Measurements from ENCODE around the gene ITFG1. TPM values are rescaled to one million over a fixed set of nuclear protein-coding genes. Genes with fewer than 3 reads are reported as not detected.

ITFG1 gene
- total RNA-seq, 2 experiments from 2014 or later, result 21.9 to 24.4 TPM

GRCh38 chr16:47311738-47312505 lies 148.9 kb downstream of the ITFG1 start:
- DNase-seq, result no peak
- ATAC-seq, result no peak
- POLR2A ChIA-PET, result no interaction called here
- no peaks in the 10 kb centered on the region for H3K27me3 Mint-ChIP-seq (ENCODE audit: low read depth)
- H3K4me1 Mint-ChIP-seq (ENCODE audit: low read depth), result no peaks in the 10 kb centered on the region
- H3K27ac Mint-ChIP-seq, result no peak overlapping the region
- no peak overlapping the region for H3K4me3 Mint-ChIP-seq
- CTCF ChIA-PET, result no interaction called here
- H3K36me3 Mint-ChIP-seq (ENCODE audit: low read depth), result peaks cover 5% of the 10 kb centered on the region
- no peaks in the 10 kb centered on the region for H3K9me3 Mint-ChIP-seq (ENCODE audit: insufficient read depth)

DNA sequence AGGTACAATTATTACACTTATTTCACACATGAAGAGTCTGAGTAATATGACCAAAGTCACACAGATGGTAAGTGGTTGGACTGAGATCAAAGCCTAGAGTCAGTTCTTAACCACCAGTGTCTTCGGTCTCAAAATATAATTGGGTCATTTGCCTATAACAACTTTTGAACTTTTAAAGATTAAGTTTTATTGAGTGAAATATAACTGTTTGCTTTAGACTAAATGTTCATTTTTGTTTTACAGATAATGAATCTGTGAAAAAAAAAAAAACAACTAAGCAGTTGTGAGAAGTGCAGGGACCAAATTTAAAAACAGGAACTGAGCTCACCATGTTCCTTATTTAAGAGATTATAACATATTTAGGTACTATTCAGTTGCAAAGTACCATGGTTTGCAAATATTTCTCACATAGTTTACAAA lies 150.1 kb downstream of the ITFG1 start:
- ChIA-PET CTCF (no interaction called here), POLR2A (no interaction called here)
- Mint-ChIP-seq H3K4me3 (no peak overlapping the region), H3K27me3 (ENCODE audit: low read depth) (no peaks in the 10 kb centered on the region), H3K36me3 (ENCODE audit: low read depth) (peaks cover 5% of the 10 kb centered on the region), H3K4me1 (ENCODE audit: low read depth) (no peaks in the 10 kb centered on the region), H3K9me3 (ENCODE audit: insufficient read depth) (no peaks in the 10 kb centered on the region), H3K27ac (no peak overlapping the region)
- DNase-seq, result no peak
- ATAC-seq, result no peak

DNA sequence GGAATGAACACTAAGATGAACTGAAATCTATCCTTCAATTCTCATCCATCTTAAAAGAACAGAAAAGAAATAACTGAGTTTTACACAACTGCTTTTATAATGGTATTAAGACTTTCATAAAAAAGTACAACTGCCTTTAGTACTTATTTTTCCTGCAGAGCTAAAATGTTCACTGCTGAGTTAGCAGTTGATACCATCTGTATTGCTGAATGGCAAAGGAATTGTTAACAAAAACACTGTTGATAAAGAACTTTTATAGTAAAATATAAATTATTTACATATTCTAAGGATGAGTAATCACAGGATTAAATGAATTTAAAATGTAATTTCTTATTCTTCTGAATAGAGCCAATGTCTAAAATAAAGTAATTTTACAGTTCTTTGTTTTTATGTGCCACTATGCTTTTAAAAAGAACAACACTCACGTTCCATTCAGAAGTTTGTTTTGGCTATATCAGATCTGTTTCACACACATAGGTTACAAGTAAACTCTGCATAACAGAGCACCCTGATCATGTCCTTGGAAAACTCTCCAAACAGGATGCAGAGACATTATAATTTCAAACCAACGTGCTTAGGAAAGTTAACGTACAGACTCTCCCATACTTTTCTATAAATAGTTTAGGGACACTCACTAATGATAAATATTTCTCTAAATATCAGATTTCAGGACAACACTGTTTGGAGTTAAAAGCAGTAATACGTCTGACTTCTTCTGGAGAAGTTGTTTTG lies 151.1 kb downstream of the ITFG1 start:
- ATAC-seq (no peak), DNase-seq (no peak)
- CTCF ChIA-PET, result no interaction called here
- peaks cover 5% of the 10 kb centered on the region for H3K36me3 Mint-ChIP-seq (ENCODE audit: low read depth)
- H3K27ac Mint-ChIP-seq, result no peak overlapping the region
- H3K27me3 Mint-ChIP-seq (ENCODE audit: low read depth), result no peaks in the 10 kb centered on the region
- H3K4me3 Mint-ChIP-seq, result no peak overlapping the region
- no peaks in the 10 kb centered on the region for H3K9me3 Mint-ChIP-seq (ENCODE audit: insufficient read depth)
- POLR2A ChIA-PET, result no interaction called here
- H3K4me1 Mint-ChIP-seq (ENCODE audit: low read depth), result no peaks in the 10 kb centered on the region

GRCh38 chr16:47308601-47309000 lies 152.3 kb downstream of the ITFG1 start:
- CTCF ChIA-PET, result no interaction called here
- no peaks in the 10 kb centered on the region for H3K4me1 Mint-ChIP-seq (ENCODE audit: low read depth)

GRCh38 chr16:47304563-47304962 lies 156.3 kb downstream of the ITFG1 start:
- ChIA-PET CTCF (no interaction called here), POLR2A (no interaction called here)
- no peak overlapping the region for H3K4me3 Mint-ChIP-seq
- DNase-seq (no peak), ATAC-seq (no peak)
- H3K27me3 Mint-ChIP-seq (ENCODE audit: low read depth), result no peaks in the 10 kb centered on the region
- no peaks in the 10 kb centered on the region for H3K36me3 Mint-ChIP-seq (ENCODE audit: low read depth)
- no peaks in the 10 kb centered on the region for H3K9me3 Mint-ChIP-seq (ENCODE audit: insufficient read depth)
- H3K4me1 Mint-ChIP-seq (ENCODE audit: low read depth), result no peaks in the 10 kb centered on the region
- H3K27ac Mint-ChIP-seq, result no peak overlapping the region

More at GRCh38 chr16:47308601-47309000, 152.3 kb downstream of the ITFG1 start:
- H3K27ac Mint-ChIP-seq, result no peak overlapping the region
- POLR2A ChIA-PET, result no interaction called here
- H3K9me3 Mint-ChIP-seq (ENCODE audit: insufficient read depth), result no peaks in the 10 kb centered on the region
- DNase-seq, result no peak
- no peak for ATAC-seq
- H3K4me3 Mint-ChIP-seq, result no peak overlapping the region
- peaks cover 5% of the 10 kb centered on the region for H3K36me3 Mint-ChIP-seq (ENCODE audit: low read depth)
- no peaks in the 10 kb centered on the region for H3K27me3 Mint-ChIP-seq (ENCODE audit: low read depth)

GRCh38 chr16:47299587-47299986 lies 161.3 kb downstream of the ITFG1 start:
- H3K36me3 Mint-ChIP-seq (ENCODE audit: low read depth), result peaks cover 17% of the 10 kb centered on the region
- ChIA-PET CTCF (no interaction called here), POLR2A (no interaction called here)
- no peak overlapping the region for H3K27ac Mint-ChIP-seq
- no peaks in the 10 kb centered on the region for H3K27me3 Mint-ChIP-seq (ENCODE audit: low read depth)
- no peak overlapping the region for H3K4me3 Mint-ChIP-seq
- no peak for DNase-seq
- peaks cover 19% of the 10 kb centered on the region for H3K9me3 Mint-ChIP-seq (ENCODE audit: insufficient read depth)
- no peak for ATAC-seq
- no peaks in the 10 kb centered on the region for H3K4me1 Mint-ChIP-seq (ENCODE audit: low read depth)

DNA sequence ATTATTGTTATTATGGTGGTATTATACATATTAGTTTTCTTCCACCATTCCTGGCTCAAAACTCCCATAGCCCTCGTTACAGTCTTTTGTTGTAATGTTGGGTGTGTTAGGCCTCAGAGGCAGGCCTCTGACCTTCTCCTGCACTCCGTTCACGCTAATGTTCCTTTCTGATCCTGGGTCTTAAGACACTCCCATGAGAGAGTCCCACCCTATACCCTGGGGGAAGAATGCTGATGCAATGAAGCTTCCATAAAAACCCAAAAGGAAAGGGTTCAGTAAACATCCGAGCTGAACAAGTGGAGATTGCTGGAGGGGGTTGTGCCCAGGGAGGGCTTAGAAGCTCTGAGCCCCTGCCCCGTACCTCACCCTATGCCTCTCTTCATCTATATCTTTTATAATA lies 175.9 kb downstream of the ITFG1 start:
- no peak overlapping the region for H3K27ac Mint-ChIP-seq
- CTCF ChIA-PET, result no interaction called here
- peaks cover 4% of the 10 kb centered on the region for H3K9me3 Mint-ChIP-seq (ENCODE audit: insufficient read depth)
- no peak for DNase-seq
- H3K36me3 Mint-ChIP-seq (ENCODE audit: low read depth), result peaks cover 10% of the 10 kb centered on the region
- no peaks in the 10 kb centered on the region for H3K27me3 Mint-ChIP-seq (ENCODE audit: low read depth)
- POLR2A ChIA-PET, result no interaction called here
- no peaks in the 10 kb centered on the region for H3K4me1 Mint-ChIP-seq (ENCODE audit: low read depth)
- no peak for ATAC-seq
- no peak overlapping the region for H3K4me3 Mint-ChIP-seq

- H3K4me1 Mint-ChIP-seq (ENCODE audit: low read depth), result no peaks in the 10 kb centered on the region
- no peak for DNase-seq
- no peak overlapping the region for H3K4me3 Mint-ChIP-seq
- H3K9me3 Mint-ChIP-seq (ENCODE audit: insufficient read depth), result peaks cover 4% of the 10 kb centered on the region
- H3K27ac Mint-ChIP-seq, result no peak overlapping the region
- ChIA-PET POLR2A (no interaction called here), CTCF (no interaction called here)
- no peak for ATAC-seq
- no peaks in the 10 kb centered on the region for H3K27me3 Mint-ChIP-seq (ENCODE audit: low read depth)
- H3K36me3 Mint-ChIP-seq (ENCODE audit: low read depth), result peaks cover 6% of the 10 kb centered on the region
Observed at GRCh38 chr16:47278306-47278970, 182.4 kb downstream of the ITFG1 start.

- ATAC-seq, result no peak
- Mint-ChIP-seq H3K9me3 (ENCODE audit: insufficient read depth) (no peaks in the 10 kb centered on the region), H3K36me3 (ENCODE audit: low read depth) (peaks cover 2% of the 10 kb centered on the region), H3K4me3 (no peak overlapping the region), H3K4me1 (ENCODE audit: low read depth) (no peaks in the 10 kb centered on the region), H3K27ac (no peak overlapping the region), H3K27me3 (ENCODE audit: low read depth) (no peaks in the 10 kb centered on the region)
- CTCF ChIA-PET, result no interaction called here
- no peak for DNase-seq
- POLR2A ChIA-PET, result no interaction called here
Observed at GRCh38 chr16:47276522-47276921, 184.3 kb downstream of the ITFG1 start.

DNA sequence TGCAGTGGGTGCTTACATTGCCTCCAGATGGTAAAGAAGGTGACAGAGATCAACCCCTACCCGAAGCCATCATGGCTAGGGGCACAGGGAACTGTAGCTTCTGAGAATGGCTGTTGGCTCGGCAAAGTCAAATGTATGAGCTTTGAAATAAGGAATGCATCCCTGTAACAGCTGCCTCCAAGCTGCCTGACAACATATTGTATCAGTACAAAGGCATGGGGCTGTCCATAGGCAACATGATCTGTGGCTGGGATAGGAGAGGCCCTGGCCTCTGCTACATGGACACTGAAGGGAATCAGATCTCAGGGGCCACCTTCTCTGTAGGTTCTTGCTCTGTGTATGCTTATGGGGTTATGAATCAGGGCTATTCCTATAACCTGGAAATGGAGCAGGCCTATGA lies 197.9 kb downstream of the ITFG1 start:
- Mint-ChIP-seq H3K27me3 (ENCODE audit: low read depth) (no peaks in the 10 kb centered on the region), H3K9me3 (ENCODE audit: insufficient read depth) (no peaks in the 10 kb centered on the region), H3K36me3 (ENCODE audit: low read depth) (peaks cover 4% of the 10 kb centered on the region), H3K4me3 (no peak overlapping the region), H3K4me1 (ENCODE audit: low read depth) (no peaks in the 10 kb centered on the region), H3K27ac (no peak overlapping the region)
- POLR2A ChIA-PET, result no interaction called here
- CTCF ChIA-PET, result no interaction called here
- no peak for DNase-seq
- no peak for ATAC-seq

- ATAC-seq, result no peak
- Mint-ChIP-seq H3K27me3 (ENCODE audit: low read depth) (no peaks in the 10 kb centered on the region), H3K9me3 (ENCODE audit: insufficient read depth) (no peaks in the 10 kb centered on the region), H3K4me1 (ENCODE audit: low read depth) (no peaks in the 10 kb centered on the region), H3K36me3 (ENCODE audit: low read depth) (peaks cover 8% of the 10 kb centered on the region), H3K4me3 (no peak overlapping the region), H3K27ac (no peak overlapping the region)
- POLR2A ChIA-PET, result no interaction called here
- CTCF ChIA-PET, result no interaction called here
- no peak for DNase-seq
Observed at GRCh38 chr16:47260503-47260902, 200.4 kb downstream of the ITFG1 start.

GRCh38 chr16:47258874-47259461 lies 201.9 kb downstream of the ITFG1 start:
- ChIA-PET CTCF (no interaction called here), POLR2A (no interaction called here)

More at GRCh38 chr16:47258874-47259461, 201.9 kb downstream of the ITFG1 start:
- DNase-seq, result peak; percentile 24
- no peak overlapping the region for H3K27ac Mint-ChIP-seq
- ATAC-seq, result no peak
- no peaks in the 10 kb centered on the region for H3K4me1 Mint-ChIP-seq (ENCODE audit: low read depth)
- H3K27me3 Mint-ChIP-seq (ENCODE audit: low read depth), result no peaks in the 10 kb centered on the region
- H3K4me3 Mint-ChIP-seq, result no peak overlapping the region
- H3K36me3 Mint-ChIP-seq (ENCODE audit: low read depth), result peaks cover 8% of the 10 kb centered on the region
- H3K9me3 Mint-ChIP-seq (ENCODE audit: insufficient read depth), result no peaks in the 10 kb centered on the region

All from activated CD8-positive, alpha-beta T cell treated with anti-CD3 and anti-CD28 coated beads, Interleukin-2, amount 10 ng/mL, durations not matched to agents 7 days and 5 days (primary cell).